ENCODE data around the gene TOR3A. TPM values are rescaled to one million over a fixed set of nuclear protein-coding genes. Genes with fewer than 3 reads are reported as not detected.

Gene TOR3A
- polyA plus RNA-seq, 3 donors = 50.0 to 67.8 (median 60.9) TPM

GRCh38 chr1:179082999-179083335 lies 1.1 kb downstream of the TOR3A start:
- peak; percentile 53 to 82 (median 67) for DNase-seq
- peaks cover 13% of the 10 kb centered on the region for H4K20me1 ChIP-seq (ENCODE audit: insufficient read depth, low read length)
- peak overlapping the region; percentile 68 to 83 (median 77) for H3K4me3 ChIP-seq (replicated peaks in 1 of 3; ENCODE audit: low read depth in 2 of 3, low read length in 3 of 3)
- H3K27me3 ChIP-seq (ENCODE audit: control insufficient read depth in 2 of 2, insufficient read depth in 2 of 2, low read length in 2 of 2) = no peaks in the 10 kb centered on the region
- no peak for TF ChIP-seq CTCF (IDR thresholded peaks at IDR 0.05)
- H3K27ac Mint-ChIP-seq = peak overlapping the region; percentile 71 to 94 (median 90)
- H3K27ac ChIP-seq (ENCODE audit: low read depth in 1 of 2, low read length in 2 of 2) = peak overlapping the region; percentile 91 to 93
- peaks cover 16 to 36% of the 10 kb centered on the region in 2 donors for H3K36me3 Mint-ChIP-seq
- no peaks in the 10 kb centered on the region for H3K9me3 ChIP-seq (replicated peaks in 1 of 2; ENCODE audit: control insufficient read depth in 1 of 2, insufficient read depth in 1 of 2, low read length in 2 of 2)
- no peaks in the 10 kb centered on the region for H3K9me3 Mint-ChIP-seq
- intact Hi-C loops (cut with micrococcal nuclease) = loop anchor here (5.0 kb wide), 2 partner anchors 209 to 284 kb away; partner anchors contain the start of genes AXDND1 (in 2 of the 2) and SOAT1 (in 2 of the 2)
- peaks cover 15 to 29% of the 10 kb centered on the region in 2 donors for H3K36me3 ChIP-seq (replicated peaks in 1 of 2; ENCODE audit: control insufficient read depth in 1 of 2, insufficient read depth in 2 of 2, low read length in 2 of 2)
- peak overlapping the region; percentile 90 for H3K9ac ChIP-seq (ENCODE audit: insufficient read depth, low read length, poor library complexity, severe bottlenecking)
- WGBS (ENCODE audit: insufficient coverage) = 0% methylated on average over 3 of the region's 3 CpGs
- peaks cover 35% of the 10 kb centered on the region for H3K4me1 Mint-ChIP-seq
- H2AFZ ChIP-seq (ENCODE audit: insufficient read depth, low read depth, low read length, poor library complexity, severe bottlenecking) = peak overlapping the region; percentile 88
- H3K27me3 Mint-ChIP-seq (ENCODE audit: low read depth in 3 of 3) = peaks cover 0 to 2% (median 0%) of the 10 kb centered on the region in 3 donors
- H3K79me2 ChIP-seq (ENCODE audit: insufficient read depth, low read length) = peaks cover 58% of the 10 kb centered on the region
- H3K4me1 ChIP-seq (ENCODE audit: control insufficient read depth in 1 of 2, insufficient read depth in 2 of 2, low read length in 2 of 2) = peaks cover 24 to 34% of the 10 kb centered on the region in 2 donors
- H3K4me3 Mint-ChIP-seq = peak overlapping the region; percentile 96 to 98
- H3K4me2 ChIP-seq (replicated peaks; ENCODE audit: extremely low read depth, low read length, poor library complexity, severe bottlenecking) = peak overlapping the region; percentile 89

GRCh38 chr1:179083533-179083932 lies 1.7 kb downstream of the TOR3A start:
- H3K36me3 Mint-ChIP-seq = peaks cover 17 to 39% of the 10 kb centered on the region in 2 donors
- peaks cover 39% of the 10 kb centered on the region for H3K4me1 Mint-ChIP-seq
- Histone ChIP-seq H3K36me3 (replicated peaks in 1 of 2; ENCODE audit: control insufficient read depth in 1 of 2, insufficient read depth in 2 of 2, low read length in 2 of 2) (peaks cover 18 to 30% of the 10 kb centered on the region in 2 donors), H3K4me3 (replicated peaks in 1 of 3; ENCODE audit: low read depth in 2 of 3, low read length in 3 of 3) (no peak overlapping the region), H3K4me1 (ENCODE audit: control insufficient read depth in 1 of 2, insufficient read depth in 2 of 2, low read length in 2 of 2) (peaks cover 30 to 40% of the 10 kb centered on the region in 2 donors), H3K27me3 (ENCODE audit: control insufficient read depth in 2 of 2, insufficient read depth in 2 of 2, low read length in 2 of 2) (no peaks in the 10 kb centered on the region), H3K4me2 (replicated peaks; ENCODE audit: extremely low read depth, low read length, poor library complexity, severe bottlenecking) (peak overlapping the region; percentile 89), H3K79me2 (ENCODE audit: insufficient read depth, low read length) (peaks cover 59% of the 10 kb centered on the region), H4K20me1 (ENCODE audit: insufficient read depth, low read length) (peaks cover 13% of the 10 kb centered on the region), H3K9me3 (replicated peaks in 1 of 2; ENCODE audit: control insufficient read depth in 1 of 2, insufficient read depth in 1 of 2, low read length in 2 of 2) (no peaks in the 10 kb centered on the region), H3K9ac (ENCODE audit: insufficient read depth, low read length, poor library complexity, severe bottlenecking) (no peak overlapping the region), H3K27ac (ENCODE audit: low read depth in 1 of 2, low read length in 2 of 2) (no peak overlapping the region), H2AFZ (ENCODE audit: insufficient read depth, low read depth, low read length, poor library complexity, severe bottlenecking) (no peak overlapping the region)
- H3K27me3 Mint-ChIP-seq (ENCODE audit: low read depth in 3 of 3) = peaks cover 0 to 2% (median 0%) of the 10 kb centered on the region in 3 donors
- 90% methylated on average over 2 of the region's 8 CpGs for WGBS (ENCODE audit: insufficient coverage)
- no peak for DNase-seq
- intact Hi-C loops (cut with micrococcal nuclease) = loop anchor here (5.0 kb wide), 2 partner anchors 209 to 284 kb away; partner anchors contain the start of genes AXDND1 (in 2 of the 2) and SOAT1 (in 2 of the 2)
- no peak for TF ChIP-seq CTCF (IDR thresholded peaks at IDR 0.05)
- no peaks in the 10 kb centered on the region for H3K9me3 Mint-ChIP-seq
- peak overlapping the region in 1 of 2 donors; percentile 7 for H3K4me3 Mint-ChIP-seq
- peak overlapping the region in 5 of 7 donors; percentile 57 to 94 (median 86) for H3K27ac Mint-ChIP-seq

Measured in CD14-positive monocyte (primary cell).